ENCODE data around the gene PUM1. TPM values are rescaled to one million over a fixed set of nuclear protein-coding genes. Genes with fewer than 3 reads are reported as not detected.

Gene PUM1
- total and polyA plus RNA-seq, 2 of the 8 experiments (the other 6 are each of a cell fraction or from before 2014, with no cell fraction given), result 122 to 177 TPM

- no peak for TF ChIP-seq ATF3 (IDR thresholded peaks at IDR 0.05; ENCODE audit: insufficient read depth, low read depth, low read length)
- TF ChIP-seq JUN (IDR thresholded peaks at IDR 0.05; ENCODE audit: low read depth, low read length), result no peak
- no peak for TF ChIP-seq CBX8 (IDR thresholded peaks at IDR 0.05; ENCODE audit: borderline replicate concordance, low read depth, low read length)
- no peak for TF ChIP-seq CREB1 (IDR thresholded peaks at IDR 0.05)
- no peak for TF ChIP-seq RAD21 (IDR thresholded peaks at IDR 0.05 in 1 of 2, conservative IDR thresholded peaks at IDR 0.05 in 1 of 2; ENCODE audit: low read depth in 2 of 2, low read length in 2 of 2)
- no peak for TF ChIP-seq CHD2 (IDR thresholded peaks at IDR 0.05; ENCODE audit: low read length)
- Histone ChIP-seq H2BK12ac (ENCODE audit: low read depth, low read length) (no peak overlapping the region), H3K9ac (replicated peaks in 1 of 4; ENCODE audit: extremely low read depth in 1 of 4, low read depth in 3 of 4, low read length in 3 of 4) (no peak overlapping the region), H3K23me2 (ENCODE audit: low read depth, low read length) (no peaks in the 10 kb centered on the region), H3K14ac (ENCODE audit: insufficient read length) (no peak overlapping the region), H3K27ac (ENCODE audit: low read depth, low read length) (no peak overlapping the region), H3K4me3 (ENCODE audit: extremely low read depth in 1 of 4, insufficient read depth in 2 of 4, low read depth in 3 of 4, low read length in 4 of 4) (no peak overlapping the region), H3K23ac (ENCODE audit: insufficient read length) (no peak overlapping the region), H2BK120ac (replicated peaks; ENCODE audit: low read depth, low read length) (no peak overlapping the region), H3K36me3 (ENCODE audit: control insufficient read depth in 2 of 4, insufficient read depth in 4 of 4, low read length in 3 of 4) (peaks cover 29 to 85% (median 66%) of the 10 kb centered on the region in 4 experiments), H3K18ac (ENCODE audit: extremely low read depth, low read length) (no peak overlapping the region), H4K91ac (replicated peaks; ENCODE audit: insufficient read length, low read length) (no peak overlapping the region), H4K5ac (ENCODE audit: insufficient read length, low read depth, low read length) (no peak overlapping the region), H3K56ac (replicated peaks; ENCODE audit: insufficient read length, low read depth, low read length) (no peak overlapping the region), H4K8ac (ENCODE audit: extremely low read depth, insufficient read depth, low read length) (no peak overlapping the region), H3K79me2 (ENCODE audit: control insufficient read depth in 1 of 2, insufficient read depth in 2 of 2, low read length in 2 of 2) (peaks cover 0 to 12% of the 10 kb centered on the region in 2 experiments; a peak in 2 of 4 replicates), H3K9me3 (ENCODE audit: insufficient read depth in 2 of 2, low read depth in 1 of 2, low read length in 1 of 2) (no peaks in the 10 kb centered on the region), H3K27me3 (replicated peaks in 1 of 4; ENCODE audit: control insufficient read depth in 3 of 4, extremely low read depth in 1 of 4, insufficient read depth in 3 of 4, low read length in 3 of 4) (no peaks in the 10 kb centered on the region), H3K4me1 (replicated peaks in 1 of 4; ENCODE audit: control insufficient read depth in 3 of 4, insufficient read depth in 4 of 4, low read length in 3 of 4) (no peaks in the 10 kb centered on the region), H2BK20ac (ENCODE audit: low read length) (no peak overlapping the region), H2BK15ac (ENCODE audit: low read length) (no peak overlapping the region), H2AFZ (ENCODE audit: low read length) (no peak overlapping the region), H3K4ac (replicated peaks; ENCODE audit: insufficient read length, low read depth, low read length) (no peak overlapping the region), H2AK5ac (ENCODE audit: low read depth, low read length) (no peak overlapping the region), H3K4me2 (ENCODE audit: insufficient read depth in 1 of 2, low read depth in 2 of 2, low read length in 2 of 2) (no peak overlapping the region), H3K79me1 (ENCODE audit: low read depth, low read length) (no peaks in the 10 kb centered on the region), H4K20me1 (replicated peaks in 1 of 2; ENCODE audit: control insufficient read depth in 1 of 2, insufficient read depth in 2 of 2, low read length in 2 of 2) (peaks cover 0 to 12% of the 10 kb centered on the region in 2 experiments), H2BK5ac (ENCODE audit: low read depth, low read length) (no peak overlapping the region)
- WGBS, 2 experiments (ENCODE audit: extremely low coverage in 1 of 2, insufficient coverage in 1 of 2, insufficient read length in 1 of 2, insufficient replicate concordance in 2 of 2, low coverage in 1 of 2, low lambda C conversion rate in 2 of 2, missing lambda C conversion rate in 1 of 2), result 86% methylated on average over 3 of the region's 3 CpGs; no CpG with 5 or more reads in 1 of the 2 experiments
- CTCF ChIA-PET (ENCODE audit: partially characterized antibody), result interaction anchor here (1.2 kb wide), 1 partner anchor 20 kb away, joined by 3 read pairs; no protein-coding TSS in a partner anchor
- FAIRE-seq (no peak), DNase-seq (ENCODE audit: low read depth in 1 of 2, low spot score in 2 of 2) (no peak)
- POLR2A ChIA-PET (ENCODE audit: partially characterized antibody), result interaction anchor here (0.6 kb wide), 1 partner anchor 328 kb away, joined by 3 read pairs; no protein-coding TSS in a partner anchor
Observed at GRCh38 chr1:30948278-30948677, 117.2 kb downstream of the PUM1 start.

Data from H1 (cell line).